ENCODE measurements around the gene GPM6B.
A peak's percentile ranks its signal among the peaks of the same experiment; 100 is the strongest.
"Not testable (repeated sequence)": the region's sequence is repeated elsewhere in the genome, so short reads cannot be mapped to it uniquely, and the experiment has no call there.

GPM6B gene

GRCh38 chrX:13764281-13764680, 52.6 kb downstream of the GPM6B start:
- no peak for DNase-seq

GRCh38 chrX:13763489-13763888, 53.4 kb downstream of the GPM6B start:
- no peak for DNase-seq

- no peak for DNase-seq
These were observed 55.1 kb downstream of the GPM6B start for GRCh38 chrX:13761606-13762414.

GRCh38 chrX:13760426-13760825, 56.5 kb downstream of the GPM6B start:
- no peak for DNase-seq

GRCh38 chrX:13759152-13759718, 57.7 kb downstream of the GPM6B start:
- no peak for DNase-seq

- DNase-seq: no peak
These were observed 60.5 kb downstream of the GPM6B start for GRCh38 chrX:13756381-13756780.

GRCh38 chrX:13755254-13755653, 61.6 kb downstream of the GPM6B start:
- no peak for DNase-seq

GRCh38 chrX:13754765-13755164, 62.1 kb downstream of the GPM6B start:
- no peak for DNase-seq

GRCh38 chrX:13752646-13753045, 64.2 kb downstream of the GPM6B start:
- DNase-seq: no peak

GRCh38 chrX:13752141-13752540, 64.8 kb downstream of the GPM6B start:
- DNase-seq: no peak

GRCh38 chrX:13750812-13751211, 66.1 kb downstream of the GPM6B start:
- no peak for DNase-seq

GRCh38 chrX:13750204-13750603, 66.7 kb downstream of the GPM6B start:
- peak; percentile 15 for DNase-seq

GRCh38 chrX:13748486-13748885, 68.4 kb downstream of the GPM6B start:
- DNase-seq: no peak

GRCh38 chrX:13747836-13748235, 69.1 kb downstream of the GPM6B start:
- no peak for DNase-seq

GRCh38 chrX:13742397-13743176, 74.3 kb downstream of the GPM6B start:
- no peak for DNase-seq

GRCh38 chrX:13741695-13742094, 75.2 kb downstream of the GPM6B start:
- no peak for DNase-seq

GRCh38 chrX:13734278-13735172, 82.4 kb downstream of the GPM6B start, which contains the start of the genes OFD1 and TRAPPC2:
OFD1 (plus strand) TSS chrX:13734748; CDS start chrX:13735072, 324 bp downstream.
TRAPPC2 (minus strand) TSS chrX:13734620; CDS start chrX:13719963, 14,657 bp downstream.
- DNase-seq: peak; percentile 90

GRCh38 chrX:13733506-13733905, 83.4 kb downstream of the GPM6B start:
- DNase-seq: no peak

GRCh38 chrX:13732246-13733067, 84.4 kb downstream of the GPM6B start:
- DNase-seq: no peak

- not testable (repeated sequence) for DNase-seq
These were observed 86.4 kb downstream of the GPM6B start for GRCh38 chrX:13730523-13730922.

GRCh38 chrX:13726583-13726982, 90.3 kb downstream of the GPM6B start:
- DNase-seq: not testable (repeated sequence)

- DNase-seq: not testable (repeated sequence)
These were observed 92.0 kb downstream of the GPM6B start for GRCh38 chrX:13724878-13725277.
